Gastroesophageal sphincter (tissue), 3 donors: ENCODE results near the gene METTL4.

ENCODE experiments used
- CTCF ChIP-seq, 4 experiments: fragments of 200-600 bp in 2 of 4; fragments of 450-650 bp in 2 of 4; sonication (generic) in 1 of 4; IDR thresholded peaks; one replicate each; pipeline ENCODE4 v1.5.1; 2017 to 2019; ENCODE audit warnings: antibody characterized with exemption in 4 of 4, mild to moderate bottlenecking in 2 of 4, moderate library complexity in 2 of 4
- EP300 ChIP-seq: sonication (generic); formaldehyde crosslinking; IDR thresholded peaks from one replicate; pipeline ENCODE4 v1.6.1; 2017; ENCODE audit warnings: antibody characterized with exemption, mild to moderate bottlenecking

- TF ChIP-seq CTCF (IDR thresholded peaks at IDR 0.05) (no peak), EP300 (no peak)
Observed at GRCh38 chr18:2529154-2529553, 42.2 kb downstream of the METTL4 start.
